Sigmoid colon (tissue), 3 donors: ENCODE measurements around the gene C15orf61.

ENCODE experiments used
- POLR2A ChIP-seq, 2 donors: fragments of 450-650 bp; IDR thresholded peaks; one replicate each; pipeline ENCODE4 v1.6.1; 2016; ENCODE audit warnings: antibody characterized with exemption in 2 of 2, mild to moderate bottlenecking in 2 of 2, moderate library complexity in 2 of 2
- TF ChIP-seq, protein P1 (sequence below), 4 experiments: fragments of 450-650 bp in 3 of 4; fragments of 200-600 bp in 1 of 4; IDR thresholded peaks; one replicate each; pipeline ENCODE4 v1.5.1; 2016 to 2019; ENCODE audit warnings: antibody characterized with exemption in 4 of 4, mild to moderate bottlenecking in 3 of 4, moderate library complexity in 2 of 4

DNA sequence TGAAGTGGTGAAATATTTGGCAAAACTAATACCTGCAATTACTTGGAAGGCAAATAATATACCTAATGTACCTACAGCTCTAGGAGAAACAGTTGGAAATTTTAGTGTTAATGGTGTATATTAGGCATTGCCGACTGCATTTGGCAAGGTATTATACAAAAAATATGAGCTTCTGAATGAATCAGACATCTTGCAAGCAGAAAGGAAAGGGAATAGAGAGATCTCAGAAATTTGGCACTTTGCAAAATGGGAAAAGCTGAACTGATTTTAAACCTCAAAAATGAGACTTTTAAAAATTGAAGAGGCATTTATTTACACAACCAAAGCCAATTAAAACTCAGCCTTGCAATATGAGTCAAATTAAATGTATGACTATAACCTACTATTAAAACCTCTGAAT is 40.2 kb upstream of the C15orf61 start:
- TF ChIP-seq, protein P1, sequence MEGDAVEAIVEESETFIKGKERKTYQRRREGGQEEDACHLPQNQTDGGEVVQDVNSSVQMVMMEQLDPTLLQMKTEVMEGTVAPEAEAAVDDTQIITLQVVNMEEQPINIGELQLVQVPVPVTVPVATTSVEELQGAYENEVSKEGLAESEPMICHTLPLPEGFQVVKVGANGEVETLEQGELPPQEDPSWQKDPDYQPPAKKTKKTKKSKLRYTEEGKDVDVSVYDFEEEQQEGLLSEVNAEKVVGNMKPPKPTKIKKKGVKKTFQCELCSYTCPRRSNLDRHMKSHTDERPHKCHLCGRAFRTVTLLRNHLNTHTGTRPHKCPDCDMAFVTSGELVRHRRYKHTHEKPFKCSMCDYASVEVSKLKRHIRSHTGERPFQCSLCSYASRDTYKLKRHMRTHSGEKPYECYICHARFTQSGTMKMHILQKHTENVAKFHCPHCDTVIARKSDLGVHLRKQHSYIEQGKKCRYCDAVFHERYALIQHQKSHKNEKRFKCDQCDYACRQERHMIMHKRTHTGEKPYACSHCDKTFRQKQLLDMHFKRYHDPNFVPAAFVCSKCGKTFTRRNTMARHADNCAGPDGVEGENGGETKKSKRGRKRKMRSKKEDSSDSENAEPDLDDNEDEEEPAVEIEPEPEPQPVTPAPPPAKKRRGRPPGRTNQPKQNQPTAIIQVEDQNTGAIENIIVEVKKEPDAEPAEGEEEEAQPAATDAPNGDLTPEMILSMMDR (IDR thresholded peaks at IDR 0.05), result no peak
- no peak for TF ChIP-seq POLR2A (IDR thresholded peaks at IDR 0.05)
